Neural cell (in vitro differentiated cells): Measurements from ENCODE around the gene ORAI1. TPM values are rescaled to one million over a fixed set of nuclear protein-coding genes. Genes with fewer than 3 reads are reported as not detected.
"Not testable (repeated sequence)": the region's sequence is repeated elsewhere in the genome, so short reads cannot be mapped to it uniquely, and the experiment has no call there.

ENCODE experiments used
- H2AFZ ChIP-seq: fragments of 200-600, 300-800 bp; sonication (generic), shearing (Covaris generic); 2 replicates; pipeline ENCODE4 v1.6.0; 2014; ENCODE audit warnings: low read depth, mild to moderate bottlenecking, antibody characterized with exemption, low read length, moderate library complexity
- H3F3A ChIP-seq: fragments of 200-600 bp; shearing (Covaris generic); 2 replicates; pipeline ENCODE4 v1.6.1; 2016; ENCODE audit warnings: mild to moderate bottlenecking, moderate library complexity, mixed read lengths, antibody characterized with exemption, low read length; ENCODE audit not compliant: insufficient read depth, poor library complexity, severe bottlenecking
- H3K27ac ChIP-seq: fragments of 200-600, 300-800 bp; sonication (generic), shearing (Covaris generic); 2 replicates; pipeline ENCODE4 v1.5.1; 2014; ENCODE audit warnings: mild to moderate bottlenecking, low read length, moderate library complexity
- H3K27me3 ChIP-seq: fragments of 300-800, 200-600 bp; sonication (generic), shearing (Covaris generic); 2 replicates; pipeline ENCODE4 v1.6.0; 2014; ENCODE audit warnings: mild to moderate bottlenecking, low read depth, low read length, moderate library complexity; ENCODE audit not compliant: insufficient read depth
- H3K36me3 ChIP-seq: fragments of 300-800, 200-600 bp; sonication (generic), shearing (Covaris generic); 2 replicates; pipeline ENCODE4 v1.5.1; 2014; ENCODE audit warnings: mild to moderate bottlenecking, antibody characterized with exemption, low read length, moderate library complexity; ENCODE audit not compliant: insufficient read depth
- H3K4me2 ChIP-seq: fragments of 300-800, 200-600 bp; sonication (generic), shearing (Covaris generic); 2 replicates; pipeline ENCODE4 v1.6.0; 2014; ENCODE audit warnings: mild to moderate bottlenecking, low read length
- H3K4me3 ChIP-seq: fragments of 300-800, 200-600 bp; sonication (generic), shearing (Covaris generic); 2 replicates; pipeline ENCODE4 v1.5.1; 2014; ENCODE audit warnings: mild to moderate bottlenecking, low read length, moderate library complexity
- H3K79me2 ChIP-seq: fragments of 200-600 bp; shearing (Covaris generic); replicated peaks from 2 replicates; pipeline ENCODE4 v1.6.0; 2014; ENCODE audit warnings: mild to moderate bottlenecking, low read length, moderate library complexity; ENCODE audit not compliant: insufficient read depth
- H3K9ac ChIP-seq: fragments of 300-800, 200-600 bp; sonication (generic), shearing (Covaris generic); 2 replicates; pipeline ENCODE4 v1.6.1; 2016; ENCODE audit warnings: mild to moderate bottlenecking, low read length, mixed read lengths
- H3K9me2 ChIP-seq: fragments of 200-600 bp; shearing (Covaris generic); 2 replicates; pipeline ENCODE4 v1.6.1; 2016; ENCODE audit warnings: mild to moderate bottlenecking, low read length, mixed read lengths; ENCODE audit not compliant: insufficient read depth
- H3K9me3 ChIP-seq: fragments of 200-600, 300-800 bp; sonication (generic), shearing (Covaris generic); 2 replicates; pipeline ENCODE4 v1.6.1; 2016; ENCODE audit warnings: mild to moderate bottlenecking, mixed run types, low read length, moderate library complexity, mixed read lengths
- H4K20me1 ChIP-seq: fragments of 200-600 bp; shearing (Covaris generic); 2 replicates; pipeline ENCODE4 v1.6.1; 2016; ENCODE audit warnings: mild to moderate bottlenecking, mixed run types; ENCODE audit not compliant: insufficient read depth
- EP300 ChIP-seq: fragments of 450-650 bp; conservative IDR thresholded peaks from 2 replicates; pipeline ENCODE4 v1.6.1; 2014; ENCODE audit warnings: antibody characterized with exemption, mild to moderate bottlenecking, moderate library complexity; ENCODE audit not compliant: poor library complexity, severe bottlenecking
- EZH2 ChIP-seq: fragments of 200-600, 300-800 bp; shearing (Covaris generic), sonication (generic); IDR thresholded peaks from 2 replicates; pipeline ENCODE4 v1.6.1; 2014; ENCODE audit warnings: antibody characterized with exemption, low read length, borderline replicate concordance, mild to moderate bottlenecking; ENCODE audit not compliant: insufficient read depth, poor library complexity, severe bottlenecking
- MXI1 ChIP-seq: fragments of 450-650 bp; conservative IDR thresholded peaks from 2 replicates; pipeline ENCODE4 v1.6.1; 2014; ENCODE audit warnings: antibody characterized with exemption, mild to moderate bottlenecking; ENCODE audit not compliant: poor library complexity, severe bottlenecking
- POLR2AphosphoS5 ChIP-seq: IDR thresholded peaks from 2 replicates; pipeline ENCODE4 v1.6.1; 2012
- RAD21 ChIP-seq: fragments of 450-650 bp; conservative IDR thresholded peaks from 2 replicates; pipeline ENCODE4 v1.6.1; 2014; ENCODE audit warnings: antibody characterized with exemption, mild to moderate bottlenecking, moderate library complexity
- SMC3 ChIP-seq: fragments of 450-650 bp; conservative IDR thresholded peaks from 2 replicates; pipeline ENCODE4 v1.6.1; 2014; ENCODE audit warnings: antibody characterized with exemption, mild to moderate bottlenecking, moderate library complexity; ENCODE audit not compliant: poor library complexity
- TAF1 ChIP-seq: IDR thresholded peaks from 2 replicates; pipeline ENCODE4 v1.6.1; 2012; ENCODE audit warnings: low read depth
- polyA plus RNA-seq: library from polyadenylated mRNA; depleted of rRNA; stranded (reverse); fragments of >200 nt; gene quantifications from 2 replicates; pipeline ENCODE4 v1.2.3, GENCODE V29; 2014
- TF ChIP-seq, protein P1 (sequence below): IDR thresholded peaks from 2 replicates; pipeline ENCODE4 v1.6.1; 2012; ENCODE audit warnings: borderline replicate concordance
- TF ChIP-seq, protein P2 (sequence below): fragments of 450-650 bp; IDR thresholded peaks from 2 replicates; pipeline ENCODE4 v1.5.1; 2014; ENCODE audit warnings: antibody characterized with exemption, mild to moderate bottlenecking, moderate library complexity; ENCODE audit not compliant: poor library complexity, severe bottlenecking

Gene ORAI1
- polyA plus RNA-seq, 1 donor from 2014 or later: 0.78 TPM

- no peak overlapping the region for H3K27ac ChIP-seq
- H4K20me1 ChIP-seq: no peaks in the 10 kb centered on the region
- TF ChIP-seq POLR2AphosphoS5: no peak
- no peak for TF ChIP-seq EP300
- TF ChIP-seq, protein P1, sequence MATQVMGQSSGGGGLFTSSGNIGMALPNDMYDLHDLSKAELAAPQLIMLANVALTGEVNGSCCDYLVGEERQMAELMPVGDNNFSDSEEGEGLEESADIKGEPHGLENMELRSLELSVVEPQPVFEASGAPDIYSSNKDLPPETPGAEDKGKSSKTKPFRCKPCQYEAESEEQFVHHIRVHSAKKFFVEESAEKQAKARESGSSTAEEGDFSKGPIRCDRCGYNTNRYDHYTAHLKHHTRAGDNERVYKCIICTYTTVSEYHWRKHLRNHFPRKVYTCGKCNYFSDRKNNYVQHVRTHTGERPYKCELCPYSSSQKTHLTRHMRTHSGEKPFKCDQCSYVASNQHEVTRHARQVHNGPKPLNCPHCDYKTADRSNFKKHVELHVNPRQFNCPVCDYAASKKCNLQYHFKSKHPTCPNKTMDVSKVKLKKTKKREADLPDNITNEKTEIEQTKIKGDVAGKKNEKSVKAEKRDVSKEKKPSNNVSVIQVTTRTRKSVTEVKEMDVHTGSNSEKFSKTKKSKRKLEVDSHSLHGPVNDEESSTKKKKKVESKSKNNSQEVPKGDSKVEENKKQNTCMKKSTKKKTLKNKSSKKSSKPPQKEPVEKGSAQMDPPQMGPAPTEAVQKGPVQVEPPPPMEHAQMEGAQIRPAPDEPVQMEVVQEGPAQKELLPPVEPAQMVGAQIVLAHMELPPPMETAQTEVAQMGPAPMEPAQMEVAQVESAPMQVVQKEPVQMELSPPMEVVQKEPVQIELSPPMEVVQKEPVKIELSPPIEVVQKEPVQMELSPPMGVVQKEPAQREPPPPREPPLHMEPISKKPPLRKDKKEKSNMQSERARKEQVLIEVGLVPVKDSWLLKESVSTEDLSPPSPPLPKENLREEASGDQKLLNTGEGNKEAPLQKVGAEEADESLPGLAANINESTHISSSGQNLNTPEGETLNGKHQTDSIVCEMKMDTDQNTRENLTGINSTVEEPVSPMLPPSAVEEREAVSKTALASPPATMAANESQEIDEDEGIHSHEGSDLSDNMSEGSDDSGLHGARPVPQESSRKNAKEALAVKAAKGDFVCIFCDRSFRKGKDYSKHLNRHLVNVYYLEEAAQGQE: no peak
- no peak for TF ChIP-seq EZH2
- no peak for TF ChIP-seq TAF1
- no peak for TF ChIP-seq SMC3
- no peak for TF ChIP-seq MXI1
- TF ChIP-seq RAD21: no peak
- TF ChIP-seq, protein P2, sequence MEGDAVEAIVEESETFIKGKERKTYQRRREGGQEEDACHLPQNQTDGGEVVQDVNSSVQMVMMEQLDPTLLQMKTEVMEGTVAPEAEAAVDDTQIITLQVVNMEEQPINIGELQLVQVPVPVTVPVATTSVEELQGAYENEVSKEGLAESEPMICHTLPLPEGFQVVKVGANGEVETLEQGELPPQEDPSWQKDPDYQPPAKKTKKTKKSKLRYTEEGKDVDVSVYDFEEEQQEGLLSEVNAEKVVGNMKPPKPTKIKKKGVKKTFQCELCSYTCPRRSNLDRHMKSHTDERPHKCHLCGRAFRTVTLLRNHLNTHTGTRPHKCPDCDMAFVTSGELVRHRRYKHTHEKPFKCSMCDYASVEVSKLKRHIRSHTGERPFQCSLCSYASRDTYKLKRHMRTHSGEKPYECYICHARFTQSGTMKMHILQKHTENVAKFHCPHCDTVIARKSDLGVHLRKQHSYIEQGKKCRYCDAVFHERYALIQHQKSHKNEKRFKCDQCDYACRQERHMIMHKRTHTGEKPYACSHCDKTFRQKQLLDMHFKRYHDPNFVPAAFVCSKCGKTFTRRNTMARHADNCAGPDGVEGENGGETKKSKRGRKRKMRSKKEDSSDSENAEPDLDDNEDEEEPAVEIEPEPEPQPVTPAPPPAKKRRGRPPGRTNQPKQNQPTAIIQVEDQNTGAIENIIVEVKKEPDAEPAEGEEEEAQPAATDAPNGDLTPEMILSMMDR: no peak
- H3K9me2 ChIP-seq: no peaks in the 10 kb centered on the region
- no peaks in the 10 kb centered on the region for H3K36me3 ChIP-seq
- no peaks in the 10 kb centered on the region for H3F3A ChIP-seq
- no peak overlapping the region for H2AFZ ChIP-seq
- no peak overlapping the region for H3K4me2 ChIP-seq
- no peaks in the 10 kb centered on the region for H3K79me2 ChIP-seq
- no peak overlapping the region for H3K9ac ChIP-seq
- H3K27me3 ChIP-seq: no peaks in the 10 kb centered on the region
- no peaks in the 10 kb centered on the region for H3K9me3 ChIP-seq
- H3K4me3 ChIP-seq: no peak overlapping the region
Measured at GRCh38 chr12:121656122-121656521, 29.8 kb downstream of the ORAI1 start.

GRCh38 chr12:121657305-121658008 lies 31.1 kb downstream of the ORAI1 start:
- Histone ChIP-seq H3K36me3 (no peaks in the 10 kb centered on the region), H3K4me3 (no peak overlapping the region), H3K79me2 (no peaks in the 10 kb centered on the region), H3F3A (no peaks in the 10 kb centered on the region), H3K9me3 (no peaks in the 10 kb centered on the region), H2AFZ (no peak overlapping the region), H4K20me1 (no peaks in the 10 kb centered on the region), H3K9me2 (no peaks in the 10 kb centered on the region), H3K9ac (no peak overlapping the region), H3K27me3 (no peaks in the 10 kb centered on the region), H3K27ac (no peak overlapping the region), H3K4me2 (no peak overlapping the region)
- TF ChIP-seq TAF1 (no peak), RAD21 (no peak)

DNA sequence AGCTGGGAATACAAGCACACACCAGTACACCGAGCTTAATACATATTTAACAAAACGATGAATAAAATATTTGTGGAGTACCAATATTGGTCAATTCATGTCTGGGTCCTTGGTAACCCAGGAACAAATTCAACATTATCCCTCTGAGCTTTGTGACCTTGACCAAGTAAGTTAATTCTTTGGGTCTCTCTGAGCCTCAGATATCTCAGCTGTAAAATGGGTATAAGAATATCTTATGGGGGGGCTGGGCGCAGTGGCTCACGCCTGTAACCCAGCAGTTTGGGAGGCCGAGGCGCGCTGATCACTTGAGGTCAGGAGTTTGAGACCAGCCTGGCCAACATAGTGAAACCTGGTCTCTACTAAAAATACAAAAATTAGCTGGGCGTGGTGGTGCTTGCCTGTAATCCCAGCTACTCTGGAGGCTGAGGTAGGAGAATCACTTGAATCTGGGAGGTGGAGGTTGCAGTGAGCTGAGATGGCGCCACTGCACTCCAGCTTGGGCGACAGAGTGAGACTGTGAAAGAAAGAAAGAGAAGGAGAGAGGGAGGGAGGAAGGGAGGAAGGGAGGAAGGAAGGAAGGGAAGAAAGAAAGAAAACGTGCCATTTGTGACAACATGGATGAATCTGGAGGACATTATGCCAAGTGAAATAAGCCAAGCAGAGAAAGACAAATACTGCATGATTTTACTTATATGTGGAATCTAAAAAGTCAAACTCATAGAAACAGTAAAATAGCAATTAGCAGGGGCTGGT lies 35.2 kb downstream of the ORAI1 start:
- H3K4me3 ChIP-seq, H2AFZ ChIP-seq, H3K9me3 ChIP-seq: not testable (repeated sequence)

More for the DNA sequence above, 35.2 kb downstream of the ORAI1 start:
- not testable (repeated sequence) for H3K36me3 ChIP-seq, H3K27ac ChIP-seq, H3K27me3 ChIP-seq, H3K4me2 ChIP-seq, H3K9me2 ChIP-seq, H3K9ac ChIP-seq, H3K79me2 ChIP-seq, H3F3A ChIP-seq, H4K20me1 ChIP-seq
